GM12878 (cell line): ENCODE data around the gene GVQW3.

Experiments used
- NR2C1 ChIP-seq: fragments of 450-650 bp; IDR thresholded peaks from 2 replicates; pipeline ENCODE4 v1.6.1; 2017; ENCODE audit warnings: antibody characterized with exemption, mild to moderate bottlenecking, moderate library complexity
- SREBF2 ChIP-seq: IDR thresholded peaks from 2 replicates; pipeline ENCODE4 v1.6.1; 2012; ENCODE audit warnings: mild to moderate bottlenecking, low read length

DNA sequence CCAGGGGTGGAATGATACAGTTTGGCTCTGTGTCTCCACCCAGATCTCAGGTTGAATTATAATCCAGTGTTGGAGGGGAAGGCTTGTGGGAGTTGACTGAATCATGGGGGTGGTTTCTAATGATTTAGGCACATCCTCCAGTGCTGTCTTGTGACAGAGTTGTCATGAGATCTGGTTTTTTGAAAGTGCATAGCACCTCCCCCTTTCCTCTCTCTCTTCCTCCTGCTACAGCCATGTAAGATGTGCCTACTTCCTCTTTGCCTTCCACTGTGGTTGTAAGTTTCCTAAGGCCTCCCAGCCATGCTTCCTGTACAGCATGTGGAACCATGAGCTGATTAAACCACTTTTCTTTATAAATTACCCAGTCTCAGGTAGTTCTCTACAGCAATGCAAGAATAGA is 45.3 kb upstream of the GVQW3 start:
- TF ChIP-seq NR2C1 (no peak), SREBF2 (no peak)
